Type B pancreatic cell (in vitro differentiated cells): ENCODE results near the gene WDR70. TPM values are rescaled to one million over a fixed set of nuclear protein-coding genes. Genes with fewer than 3 reads are reported as not detected.
"Not testable (repeated sequence)": the region's sequence is repeated elsewhere in the genome, so short reads cannot be mapped to it uniquely, and the experiment has no call there.

Experiments
- DNase-seq: peaks from one replicate; pipeline ENCODE4 v3.0.0; 2021; ENCODE audit warnings: mixed read lengths; ENCODE audit not compliant: unreplicated experiment; ENCODE audit errors: extremely low spot score
- H3K27ac Mint-ChIP-seq: 2 replicates; pipeline ENCODE4 v1.8.0; 2021; ENCODE audit warnings: mild to moderate bottlenecking, mixed read lengths
- H3K27me3 Mint-ChIP-seq: 2 replicates; pipeline ENCODE4 v1.8.0; 2021; ENCODE audit warnings: mixed read lengths
- H3K36me3 Mint-ChIP-seq: 2 replicates; pipeline ENCODE4 v1.8.0; 2021; ENCODE audit warnings: mixed read lengths
- H3K4me1 Mint-ChIP-seq: one replicate; pipeline ENCODE4 v1.8.0; 2021; ENCODE audit warnings: mixed read lengths; ENCODE audit not compliant: unreplicated experiment
- H3K4me3 Mint-ChIP-seq: 2 replicates; pipeline ENCODE4 v1.8.0; 2021; ENCODE audit warnings: mild to moderate bottlenecking, mixed read lengths
- H3K9me3 Mint-ChIP-seq: 2 replicates; pipeline ENCODE4 v1.8.0; 2021; ENCODE audit warnings: mixed read lengths
- CTCF ChIP-seq: fragments of 200-600 bp; sonication (generic); conservative IDR thresholded peaks from 2 replicates; pipeline ENCODE4 v1.5.0; 2021; ENCODE audit warnings: antibody characterized with exemption, mild to moderate bottlenecking
- total RNA-seq: library from RNA; stranded (reverse); gene quantifications from 2 replicates; pipeline ENCODE4 v1.2.1, GENCODE V29; 2021; ENCODE audit warnings: low replicate concordance

WDR70 gene
- total RNA-seq, 1 donor from 2014 or later: 50.2 TPM

GRCh38 chr5:37606148-37606547 is 227.0 kb downstream of the WDR70 start:
- H3K9me3 Mint-ChIP-seq: peaks cover 5% of the 10 kb centered on the region
- peaks cover 11% of the 10 kb centered on the region for H3K36me3 Mint-ChIP-seq
- H3K27ac Mint-ChIP-seq: no peak overlapping the region
- H3K27me3 Mint-ChIP-seq: no peaks in the 10 kb centered on the region
- DNase-seq: no peak
- H3K4me1 Mint-ChIP-seq: no peaks in the 10 kb centered on the region
- H3K4me3 Mint-ChIP-seq: no peak overlapping the region
- no peak for TF ChIP-seq CTCF

- no peak for TF ChIP-seq CTCF
- Mint-ChIP-seq H3K27ac (no peak overlapping the region), H3K9me3 (no peaks in the 10 kb centered on the region), H3K36me3 (peaks cover 5% of the 10 kb centered on the region), H3K4me1 (no peaks in the 10 kb centered on the region), H3K27me3 (no peaks in the 10 kb centered on the region), H3K4me3 (no peak overlapping the region)
- DNase-seq: no peak
Observed at GRCh38 chr5:37606632-37607248, 227.6 kb downstream of the WDR70 start.

GRCh38 chr5:37615184-37615583 is 236.1 kb downstream of the WDR70 start:
- Mint-ChIP-seq H3K27me3 (no peaks in the 10 kb centered on the region), H3K4me1 (no peaks in the 10 kb centered on the region), H3K9me3 (no peaks in the 10 kb centered on the region), H3K4me3 (no peak overlapping the region), H3K27ac (no peak overlapping the region), H3K36me3 (no peaks in the 10 kb centered on the region)
- TF ChIP-seq CTCF: no peak
- no peak for DNase-seq

GRCh38 chr5:37619353-37619752 is 240.2 kb downstream of the WDR70 start:
- no peak overlapping the region for H3K27ac Mint-ChIP-seq

GRCh38 chr5:37622354-37622753 is 243.2 kb downstream of the WDR70 start:
- not testable (repeated sequence) for H3K27me3 Mint-ChIP-seq, H3K4me3 Mint-ChIP-seq, H3K27ac Mint-ChIP-seq, H3K4me1 Mint-ChIP-seq, H3K9me3 Mint-ChIP-seq, DNase-seq
- peaks cover 17% of the 10 kb centered on the region for H3K36me3 Mint-ChIP-seq

More at GRCh38 chr5:37619353-37619752, 240.2 kb downstream of the WDR70 start:
- no peak for TF ChIP-seq CTCF
- Mint-ChIP-seq H3K36me3 (no peaks in the 10 kb centered on the region), H3K9me3 (no peaks in the 10 kb centered on the region), H3K4me3 (no peak overlapping the region), H3K27me3 (no peaks in the 10 kb centered on the region), H3K4me1 (no peaks in the 10 kb centered on the region)
- DNase-seq: no peak

GRCh38 chr5:37626266-37626665 is 247.1 kb downstream of the WDR70 start:
- TF ChIP-seq CTCF: no peak
- no peak for DNase-seq
- H3K4me3 Mint-ChIP-seq: no peak overlapping the region
- peaks cover 38% of the 10 kb centered on the region for H3K36me3 Mint-ChIP-seq
- H3K4me1 Mint-ChIP-seq: no peaks in the 10 kb centered on the region
- no peaks in the 10 kb centered on the region for H3K27me3 Mint-ChIP-seq
- peaks cover 15% of the 10 kb centered on the region for H3K9me3 Mint-ChIP-seq
- no peak overlapping the region for H3K27ac Mint-ChIP-seq
